OCI-LY7 (cell line): Measurements from ENCODE around the gene WRAP73. TPM values are rescaled to one million over a fixed set of nuclear protein-coding genes. Genes with fewer than 3 reads are reported as not detected.

Experiments
- BruUV-seq: library from RNA; stranded (reverse); fragments of 400-500 nt; replicated peaks from 2 replicates; lab custom pipeline; 2021; lab: Mats Ljungman, UMichigan
- CTCF ChIA-PET: fragments of 300-600 bp; sonication (Branson Sonifier 250); formaldehyde crosslinking; loops from one replicate; lab custom pipeline; 2022; ENCODE audit warnings: antibody characterized with exemption; ENCODE audit not compliant: unreplicated experiment; lab: Charles Lee
- POLR2A ChIA-PET: fragments of 300-600 bp; sonication (Branson Sonifier 250); formaldehyde crosslinking; loops from one replicate; lab custom pipeline; 2022; ENCODE audit warnings: antibody characterized with exemption; lab: Charles Lee
- DNase-seq: peaks from one replicate; pipeline ENCODE4 v3.0.0-alpha.2; 2015; ENCODE audit warnings: low spot score
- H2AFZ ChIP-seq: fragments of 200-600 bp; sonication (generic), shearing (Covaris generic); 2 replicates; pipeline ENCODE4 v1.6.1; 2014; ENCODE audit warnings: mild to moderate bottlenecking, antibody characterized with exemption, low read length, moderate library complexity
- H3K27ac ChIP-seq: fragments of 200-600 bp; sonication (generic); 2 replicates; pipeline ENCODE4 v1.5.1; 2014; ENCODE audit warnings: mixed run types, low read depth, mild to moderate bottlenecking, moderate library complexity, low read length, inconsistent platforms; ENCODE audit not compliant: poor library complexity, severe bottlenecking
- H3K36me3 ChIP-seq: fragments of 200-600 bp; sonication (generic); 2 replicates; pipeline ENCODE4 v1.6.1; 2014; ENCODE audit warnings: mild to moderate bottlenecking, antibody characterized with exemption, low read length, moderate library complexity, mixed read lengths; ENCODE audit not compliant: insufficient read depth
- H3K4me1 ChIP-seq: fragments of 200-600 bp; sonication (generic); 2 replicates; pipeline ENCODE4 v1.5.1; 2014; ENCODE audit warnings: mild to moderate bottlenecking, low read length; ENCODE audit not compliant: insufficient read depth, poor library complexity, severe bottlenecking
- H3K4me2 ChIP-seq: fragments of 200-600 bp; sonication (generic); 2 replicates; pipeline ENCODE4 v1.6.1; 2014; ENCODE audit warnings: mild to moderate bottlenecking, low read length
- H3K4me3 ChIP-seq: fragments of 200-600 bp; sonication (generic); 2 replicates; pipeline ENCODE4 v1.5.1; 2014; ENCODE audit warnings: mild to moderate bottlenecking, low read depth, low read length; ENCODE audit not compliant: poor library complexity, severe bottlenecking
- H3K79me2 ChIP-seq: fragments of 200-600 bp; sonication (generic); 2 replicates; pipeline ENCODE4 v1.6.1; 2016; ENCODE audit warnings: low read depth, mild to moderate bottlenecking, low read length, moderate library complexity, mixed read lengths; ENCODE audit not compliant: insufficient read depth
- H3K9me2 ChIP-seq: fragments of 200-600 bp; sonication (generic); 2 replicates; pipeline ENCODE4 v1.6.1; 2016; ENCODE audit warnings: mild to moderate bottlenecking, low read length, mixed read lengths; ENCODE audit not compliant: insufficient read depth
- H3K9me3 ChIP-seq: fragments of 200-600 bp; sonication (generic); 2 replicates; pipeline ENCODE4 v1.6.1; 2014; ENCODE audit warnings: mild to moderate bottlenecking, mixed run types, low read length, mixed read lengths
- H4K20me1 ChIP-seq: fragments of 200-600 bp; sonication (generic); 2 replicates; pipeline ENCODE4 v1.6.1; 2014; ENCODE audit warnings: mild to moderate bottlenecking, antibody characterized with exemption, low read length, moderate library complexity, mixed read lengths; ENCODE audit not compliant: insufficient read depth
- EZH2phosphoT487 ChIP-seq: fragments of 200-600 bp; sonication (generic); IDR thresholded peaks from 2 replicates; pipeline ENCODE4 v1.6.1; 2018; ENCODE audit warnings: low read depth, borderline replicate concordance, mild to moderate bottlenecking, mixed run types, antibody characterized with exemption, low read length, moderate library complexity, mixed read lengths
- intact Hi-C: fragments of 100-400 bp; cut with micrococcal nuclease; formaldehyde crosslinking; loops from one replicate; pipeline ENCODE4 v1.10.0; 2022; ENCODE audit not compliant: unreplicated experiment
- total RNA-seq, 2 experiments: library from RNA; depleted of rRNA in 1 of 2; stranded (reverse); fragments of >200 nt in 1 of 2; shearing (Covaris generic) in 1 of 2; gene quantifications; 2 replicates each; pipeline ENCODE4 v1.2.3, GENCODE V29; 2014 to 2022
- TF ChIP-seq, protein P1 (sequence below): fragments of 200-600 bp; sonication (generic); conservative IDR thresholded peaks from 2 replicates; pipeline ENCODE4 v1.5.1; 2014; ENCODE audit warnings: mild to moderate bottlenecking, antibody characterized with exemption, low read length, moderate library complexity, mixed read lengths

The WRAP73 gene
- total RNA-seq, 2 experiments from 2014 or later: 34.7 to 40.0 TPM

- peak overlapping the region; percentile 58 for H3K4me2 ChIP-seq
- H3K4me1 ChIP-seq: peaks cover 57% of the 10 kb centered on the region
- H3K9me2 ChIP-seq: no peaks in the 10 kb centered on the region
- H4K20me1 ChIP-seq: no peaks in the 10 kb centered on the region
- H2AFZ ChIP-seq: peak overlapping the region; percentile 92
- no peaks in the 10 kb centered on the region for H3K36me3 ChIP-seq
- no peaks in the 10 kb centered on the region for H3K79me2 ChIP-seq
- H3K27ac ChIP-seq: no peak overlapping the region
- DNase-seq: no peak
- TF ChIP-seq, protein P1, sequence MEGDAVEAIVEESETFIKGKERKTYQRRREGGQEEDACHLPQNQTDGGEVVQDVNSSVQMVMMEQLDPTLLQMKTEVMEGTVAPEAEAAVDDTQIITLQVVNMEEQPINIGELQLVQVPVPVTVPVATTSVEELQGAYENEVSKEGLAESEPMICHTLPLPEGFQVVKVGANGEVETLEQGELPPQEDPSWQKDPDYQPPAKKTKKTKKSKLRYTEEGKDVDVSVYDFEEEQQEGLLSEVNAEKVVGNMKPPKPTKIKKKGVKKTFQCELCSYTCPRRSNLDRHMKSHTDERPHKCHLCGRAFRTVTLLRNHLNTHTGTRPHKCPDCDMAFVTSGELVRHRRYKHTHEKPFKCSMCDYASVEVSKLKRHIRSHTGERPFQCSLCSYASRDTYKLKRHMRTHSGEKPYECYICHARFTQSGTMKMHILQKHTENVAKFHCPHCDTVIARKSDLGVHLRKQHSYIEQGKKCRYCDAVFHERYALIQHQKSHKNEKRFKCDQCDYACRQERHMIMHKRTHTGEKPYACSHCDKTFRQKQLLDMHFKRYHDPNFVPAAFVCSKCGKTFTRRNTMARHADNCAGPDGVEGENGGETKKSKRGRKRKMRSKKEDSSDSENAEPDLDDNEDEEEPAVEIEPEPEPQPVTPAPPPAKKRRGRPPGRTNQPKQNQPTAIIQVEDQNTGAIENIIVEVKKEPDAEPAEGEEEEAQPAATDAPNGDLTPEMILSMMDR: no peak
- no peak for TF ChIP-seq EZH2phosphoT487
- intact Hi-C loops: loop anchor here (5.0 kb wide), 1 partner anchor 237 kb away; the partner anchor contains the start of gene C1orf174
- ChIA-PET POLR2A (interaction anchor here (0.7 to 3.1 kb wide), 2 partner anchors 9 to 462 kb away, joined by 3 to 18 read pairs; no protein-coding TSS in a partner anchor), CTCF (no interaction called here)
- BruUV-seq: no TSS peak
- H3K4me3 ChIP-seq: no peak overlapping the region
- H3K9me3 ChIP-seq: no peaks in the 10 kb centered on the region
Observed at GRCh38 chr1:3664700-3665375, 14.9 kb upstream of the WRAP73 start.

- no TSS peak for BruUV-seq
- Histone ChIP-seq H3K9me3 (no peaks in the 10 kb centered on the region), H2AFZ (peak overlapping the region; percentile 92), H3K4me3 (no peak overlapping the region), H3K36me3 (no peaks in the 10 kb centered on the region), H4K20me1 (no peaks in the 10 kb centered on the region), H3K27ac (no peak overlapping the region), H3K4me1 (peaks cover 57% of the 10 kb centered on the region), H3K9me2 (no peaks in the 10 kb centered on the region), H3K79me2 (no peaks in the 10 kb centered on the region), H3K4me2 (peak overlapping the region; percentile 58)
- peak; percentile 18 for DNase-seq
- TF ChIP-seq, protein P1: no peak
- no peak for TF ChIP-seq EZH2phosphoT487
- CTCF ChIA-PET: no interaction called here
- intact Hi-C loops: no loop called here
- POLR2A ChIA-PET: interaction anchor here (0.5 kb wide), 1 partner anchor 122 kb away, joined by 3 read pairs; no protein-coding TSS in a partner anchor
Observed at GRCh38 chr1:3663999-3664699, 14.2 kb upstream of the WRAP73 start.
